BE2C (cell line): ENCODE measurements around the gene PARN. TPM values are rescaled to one million over a fixed set of nuclear protein-coding genes. Genes with fewer than 3 reads are reported as not detected.

Source experiments
- DNase-seq: peaks from one replicate; pipeline ENCODE4 v3.0.0-alpha.2; 2020
- H3K27me3 ChIP-seq: fragments of 250-450 bp; sonication (Bioruptor Pico); 2 replicates; pipeline ENCODE4 v1.5.1; 2020; ENCODE audit warnings: mild to moderate bottlenecking
- H3K36me3 ChIP-seq: fragments of 250-450 bp; sonication (Bioruptor Pico); 2 replicates; pipeline ENCODE4 v1.5.1; 2020; ENCODE audit warnings: mild to moderate bottlenecking
- H3K4me1 ChIP-seq: fragments of 250-450 bp; sonication (Bioruptor Pico); 2 replicates; pipeline ENCODE4 v1.5.1; 2020
- H3K4me3 ChIP-seq: 2 replicates; pipeline ENCODE4 v1.5.1; 2011; ENCODE audit warnings: low read depth, low read length
- H3K9me3 ChIP-seq: fragments of 250-450 bp; sonication (Bioruptor Pico); 2 replicates; pipeline ENCODE4 v1.5.1; 2020
- CTCF ChIP-seq: IDR thresholded peaks from 2 replicates; pipeline ENCODE4 v1.5.1; 2012; ENCODE audit warnings: mild to moderate bottlenecking, low read depth, low read length
- polyA plus RNA-seq: library from polyadenylated mRNA; unstranded; fragments of >200 nt; gene quantifications from one replicate; pipeline ENCODE4 v1.2.1, GENCODE V29; 2012; ENCODE audit warnings: low read depth, missing spikeins; ENCODE audit not compliant: insufficient read length, insufficient read depth

Gene PARN
- polyA plus RNA-seq = 18.1 TPM

- H3K4me1 ChIP-seq = no peaks in the 10 kb centered on the region
- H3K9me3 ChIP-seq = no peaks in the 10 kb centered on the region
- TF ChIP-seq CTCF = no peak
- H3K4me3 ChIP-seq = peak within 1 kb of the TSS; percentile 90
- DNase-seq = peak; percentile 99
- H3K27me3 ChIP-seq = no peaks in the 10 kb centered on the region
- peaks cover 4% of the 10 kb centered on the region for H3K36me3 ChIP-seq
Measured at GRCh38 chr16:14629919-14630619, at the start of gene PARN. Gene PARN, minus strand, starts transcription at chr16:14630260. Its CDS starts 135 bp downstream, at chr16:14630125.

GRCh38 chr16:14678748-14679497 is 48.9 kb upstream of the PARN start:
- Histone ChIP-seq H3K4me1 (no peaks in the 10 kb centered on the region), H3K9me3 (no peaks in the 10 kb centered on the region), H3K27me3 (no peaks in the 10 kb centered on the region; the same call in 1 of the 2 replicates), H3K4me3 (no peak overlapping the region), H3K36me3 (no peaks in the 10 kb centered on the region)
- TF ChIP-seq CTCF = no peak
- DNase-seq = no peak

- H3K4me1 ChIP-seq = no peaks in the 10 kb centered on the region
- no peaks in the 10 kb centered on the region; the same call in 1 of the 2 replicates for H3K27me3 ChIP-seq
- H3K4me3 ChIP-seq = no peak overlapping the region
- DNase-seq = no peak
- H3K9me3 ChIP-seq = no peaks in the 10 kb centered on the region
- no peak for TF ChIP-seq CTCF
- no peaks in the 10 kb centered on the region for H3K36me3 ChIP-seq
Measured at GRCh38 chr16:14677627-14678026, 47.6 kb upstream of the PARN start.

- DNase-seq = no peak
- Histone ChIP-seq H3K36me3 (no peaks in the 10 kb centered on the region), H3K4me3 (no peak overlapping the region), H3K27me3 (no peaks in the 10 kb centered on the region; the same call in 1 of the 2 replicates), H3K4me1 (no peaks in the 10 kb centered on the region), H3K9me3 (no peaks in the 10 kb centered on the region)
- TF ChIP-seq CTCF = no peak
Measured at GRCh38 chr16:14676633-14677032, 46.6 kb upstream of the PARN start.

- no peak for DNase-seq
- TF ChIP-seq CTCF = no peak
- Histone ChIP-seq H3K9me3 (no peaks in the 10 kb centered on the region), H3K4me3 (no peak overlapping the region), H3K27me3 (no peaks in the 10 kb centered on the region; the same call in 1 of the 2 replicates), H3K36me3 (peaks cover 5% of the 10 kb centered on the region; the same call in 1 of the 2 replicates), H3K4me1 (no peaks in the 10 kb centered on the region)
Measured at GRCh38 chr16:14672403-14672971, 42.4 kb upstream of the PARN start.
